Measurements from ENCODE around the gene TMEM151A. TPM values are rescaled to one million over a fixed set of nuclear protein-coding genes. Genes with fewer than 3 reads are reported as not detected.
"Not testable (repeated sequence)": the region's sequence is repeated elsewhere in the genome, so short reads cannot be mapped to it uniquely, and the experiment has no call there.

TMEM151A gene
- total RNA-seq, 2 experiments from 2014 or later, result not detected

- peak overlapping the region; percentile 93 for H3K4me3 Mint-ChIP-seq
- H3K9me3 Mint-ChIP-seq, result no peaks in the 10 kb centered on the region
- POLR2A ChIA-PET, result no interaction called here
- H3K27ac Mint-ChIP-seq, result peak overlapping the region; percentile 13
- ATAC-seq (ENCODE audit: low read depth), result no peak
- no peaks in the 10 kb centered on the region for H3K36me3 Mint-ChIP-seq
- no peak for DNase-seq
- peaks cover 29% of the 10 kb centered on the region for H3K27me3 Mint-ChIP-seq
- peaks cover 27% of the 10 kb centered on the region for H3K4me1 Mint-ChIP-seq
These were observed 1.4 kb upstream of the TMEM151A start for GRCh38 chr11:66290330-66290621.

GRCh38 chr11:66291303-66291705 is 390 bp upstream of the TMEM151A start:
- ATAC-seq (ENCODE audit: low read depth), result no peak
- H3K4me3 Mint-ChIP-seq, result peak overlapping the region; percentile 36
- POLR2A ChIA-PET, result interaction anchor here (0.6 kb wide), 1 partner anchor 81 kb away, joined by 7 read pairs; the partner anchor contains the start of gene SLC29A2

GRCh38 chr11:66292543-66293332 is 1.0 kb downstream of the TMEM151A start:
- peak overlapping the region; percentile 25 for H3K4me3 Mint-ChIP-seq
- H3K36me3 Mint-ChIP-seq, result no peaks in the 10 kb centered on the region
- POLR2A ChIA-PET, result no interaction called here
- peaks cover 35% of the 10 kb centered on the region for H3K27me3 Mint-ChIP-seq
- no peak for ATAC-seq (ENCODE audit: low read depth)
- no peaks in the 10 kb centered on the region for H3K9me3 Mint-ChIP-seq
- H3K27ac Mint-ChIP-seq, result peak overlapping the region; percentile 5
- H3K4me1 Mint-ChIP-seq, result peaks cover 23% of the 10 kb centered on the region
- no peak for DNase-seq

More at GRCh38 chr11:66291303-66291705, 390 bp upstream of the TMEM151A start:
- Mint-ChIP-seq H3K9me3 (no peaks in the 10 kb centered on the region), H3K27ac (no peak overlapping the region), H3K27me3 (peaks cover 29% of the 10 kb centered on the region), H3K36me3 (no peaks in the 10 kb centered on the region), H3K4me1 (peaks cover 27% of the 10 kb centered on the region)
- no peak for DNase-seq

GRCh38 chr11:66293352-66293751 is 1.7 kb downstream of the TMEM151A start:
- no peak for ATAC-seq (ENCODE audit: low read depth)
- H3K4me3 Mint-ChIP-seq, result no peak overlapping the region
- H3K36me3 Mint-ChIP-seq, result no peaks in the 10 kb centered on the region

GRCh38 chr11:66293777-66294625 is 2.3 kb downstream of the TMEM151A start:
- H3K27ac Mint-ChIP-seq, result no peak overlapping the region
- H3K4me1 Mint-ChIP-seq, result peaks cover 21% of the 10 kb centered on the region

More at GRCh38 chr11:66293352-66293751, 1.7 kb downstream of the TMEM151A start:
- Mint-ChIP-seq H3K27me3 (peaks cover 35% of the 10 kb centered on the region), H3K27ac (no peak overlapping the region), H3K4me1 (peaks cover 22% of the 10 kb centered on the region), H3K9me3 (no peaks in the 10 kb centered on the region)
- POLR2A ChIA-PET, result no interaction called here
- DNase-seq, result no peak

GRCh38 chr11:66294626-66295620 is 3.2 kb downstream of the TMEM151A start:
- Mint-ChIP-seq H3K4me1 (peaks cover 13% of the 10 kb centered on the region), H3K27ac (no peak overlapping the region), H3K27me3 (peaks cover 35% of the 10 kb centered on the region), H3K4me3 (no peak overlapping the region), H3K36me3 (no peaks in the 10 kb centered on the region), H3K9me3 (no peaks in the 10 kb centered on the region)
- POLR2A ChIA-PET, result no interaction called here
- no peak for ATAC-seq (ENCODE audit: low read depth)
- no peak for DNase-seq

More at GRCh38 chr11:66293777-66294625, 2.3 kb downstream of the TMEM151A start:
- no peak for ATAC-seq (ENCODE audit: low read depth)
- Mint-ChIP-seq H3K4me3 (no peak overlapping the region), H3K9me3 (no peaks in the 10 kb centered on the region), H3K36me3 (no peaks in the 10 kb centered on the region), H3K27me3 (peaks cover 35% of the 10 kb centered on the region)
- POLR2A ChIA-PET, result no interaction called here
- no peak for DNase-seq

- POLR2A ChIA-PET, result interaction anchor here (0.6 kb wide), 1 partner anchor 578 kb away, joined by 3 read pairs; no protein-coding TSS in a partner anchor
- Mint-ChIP-seq H3K27me3 (peaks cover 16% of the 10 kb centered on the region), H3K4me1 (peaks cover 2% of the 10 kb centered on the region), H3K4me3 (no peak overlapping the region), H3K27ac (no peak overlapping the region), H3K9me3 (no peaks in the 10 kb centered on the region), H3K36me3 (no peaks in the 10 kb centered on the region)
- ATAC-seq (ENCODE audit: low read depth), result no peak
- DNase-seq, result no peak
These were observed 5.9 kb downstream of the TMEM151A start for GRCh38 chr11:66297610-66298009.

GRCh38 chr11:66299186-66299585 is 7.5 kb downstream of the TMEM151A start:
- no peak for DNase-seq
- no peaks in the 10 kb centered on the region for H3K4me1 Mint-ChIP-seq
- no peak for ATAC-seq (ENCODE audit: low read depth)
- no peak overlapping the region for H3K4me3 Mint-ChIP-seq
- no peaks in the 10 kb centered on the region for H3K36me3 Mint-ChIP-seq
- H3K27ac Mint-ChIP-seq, result no peak overlapping the region
- POLR2A ChIA-PET, result interaction anchor here (1.0 kb wide), 1 partner anchor 10 kb away, joined by 3 read pairs; the partner anchor contains the start of gene YIF1A
- peaks cover 8% of the 10 kb centered on the region for H3K27me3 Mint-ChIP-seq
- no peaks in the 10 kb centered on the region for H3K9me3 Mint-ChIP-seq

- Mint-ChIP-seq H3K9me3 (no peaks in the 10 kb centered on the region), H3K36me3 (no peaks in the 10 kb centered on the region), H3K27me3 (peaks cover 4% of the 10 kb centered on the region), H3K4me1 (no peaks in the 10 kb centered on the region), H3K4me3 (no peak overlapping the region), H3K27ac (no peak overlapping the region)
- POLR2A ChIA-PET, result interaction anchor here (1.6 kb wide), 1 partner anchor 33 kb away, joined by 4 read pairs; the partner anchor contains the start of gene RIN1
- no peak for DNase-seq
- ATAC-seq (ENCODE audit: low read depth), result no peak
These were observed 11.0 kb downstream of the TMEM151A start for GRCh38 chr11:66302656-66303055.

GRCh38 chr11:66309475-66309874 is 17.8 kb downstream of the TMEM151A start:
- Mint-ChIP-seq H3K4me3 (no peak overlapping the region), H3K4me1 (peaks cover 11% of the 10 kb centered on the region), H3K36me3 (no peaks in the 10 kb centered on the region), H3K27me3 (peaks cover 1% of the 10 kb centered on the region), H3K9me3 (no peaks in the 10 kb centered on the region), H3K27ac (no peak overlapping the region)
- DNase-seq (no peak), ATAC-seq (ENCODE audit: low read depth) (no peak)
- POLR2A ChIA-PET, result interaction anchor here (0.9 kb wide), 1 partner anchor 38 kb away, joined by 3 read pairs; the partner anchor contains the start of gene B4GAT1

GRCh38 chr11:66310324-66310723 is 18.6 kb downstream of the TMEM151A start:
- DNase-seq (no peak), ATAC-seq (ENCODE audit: low read depth) (no peak)
- Mint-ChIP-seq H3K27ac (no peak overlapping the region), H3K4me3 (no peak overlapping the region), H3K27me3 (peaks cover 1% of the 10 kb centered on the region), H3K4me1 (peaks cover 14% of the 10 kb centered on the region), H3K36me3 (peaks cover 6% of the 10 kb centered on the region), H3K9me3 (no peaks in the 10 kb centered on the region)
- POLR2A ChIA-PET, result interaction anchor here (0.9 kb wide), 1 partner anchor 37 kb away, joined by 3 read pairs; the partner anchor contains the start of gene B4GAT1

- H3K27me3 Mint-ChIP-seq; DNase-seq; H3K27ac Mint-ChIP-seq; H3K4me3 Mint-ChIP-seq; H3K9me3 Mint-ChIP-seq; ATAC-seq (ENCODE audit: low read depth): not testable (repeated sequence)
- POLR2A ChIA-PET, result interaction anchor here (0.6 to 7.7 kb wide), 8 partner anchors 15 to 78 kb away, joined by 3 to 215 read pairs (median 29); partner anchors contain the start of genes B4GAT1, BRMS1, RIN1 and SLC29A2
- peaks cover 19% of the 10 kb centered on the region for H3K4me1 Mint-ChIP-seq
- peaks cover 11% of the 10 kb centered on the region for H3K36me3 Mint-ChIP-seq
These were observed 19.2 kb downstream of the TMEM151A start for GRCh38 chr11:66310803-66311440.

All from activated naive CD8-positive, alpha-beta T cell treated with anti-CD3 and anti-CD28 coated beads, Interleukin-2, amount 10 ng/mL, durations not matched to agents 7 days and 5 days (primary cell).